Neural cell (in vitro differentiated cells): ENCODE results near the gene LMAN2.

ENCODE experiments used
- CTCF ChIP-seq: fragments of 450-650 bp; IDR thresholded peaks from 2 replicates; pipeline ENCODE4 v1.5.1; 2014; ENCODE audit warnings: antibody characterized with exemption, mild to moderate bottlenecking, moderate library complexity; ENCODE audit not compliant: poor library complexity, severe bottlenecking
- EP300 ChIP-seq: fragments of 450-650 bp; conservative IDR thresholded peaks from 2 replicates; pipeline ENCODE4 v1.6.1; 2014; ENCODE audit warnings: antibody characterized with exemption, mild to moderate bottlenecking, moderate library complexity; ENCODE audit not compliant: poor library complexity, severe bottlenecking
- MXI1 ChIP-seq: fragments of 450-650 bp; conservative IDR thresholded peaks from 2 replicates; pipeline ENCODE4 v1.6.1; 2014; ENCODE audit warnings: antibody characterized with exemption, mild to moderate bottlenecking; ENCODE audit not compliant: poor library complexity, severe bottlenecking
- POLR2AphosphoS5 ChIP-seq: IDR thresholded peaks from 2 replicates; pipeline ENCODE4 v1.6.1; 2012
- REST ChIP-seq: IDR thresholded peaks from 2 replicates; pipeline ENCODE4 v1.6.1; 2012; ENCODE audit warnings: borderline replicate concordance
- TAF1 ChIP-seq: IDR thresholded peaks from 2 replicates; pipeline ENCODE4 v1.6.1; 2012; ENCODE audit warnings: low read depth

GRCh38 chr5:177330991-177331842 is 20.3 kb downstream of the LMAN2 start:
- TF ChIP-seq CTCF, result no peak
- TF ChIP-seq POLR2AphosphoS5, result no peak
- no peak for TF ChIP-seq EP300
- TF ChIP-seq MXI1, result no peak
- no peak for TF ChIP-seq REST
- no peak for TF ChIP-seq TAF1
